Left hindlimb (tissue), 1 donor: Measurements from ENCODE around the gene STAB1.
"Not testable (repeated sequence)": the region's sequence is repeated elsewhere in the genome, so short reads cannot be mapped to it uniquely, and the experiment has no call there.

Source experiments
- DNase-seq: peaks from one replicate; pipeline ENCODE4 v3.0.0-alpha.2; 2018

Gene STAB1

GRCh38 chr3:52524752-52525679 lies 29.9 kb downstream of the STAB1 start:
- peak; percentile 44 for DNase-seq

- peak; percentile 21 for DNase-seq
These were observed 30.8 kb downstream of the STAB1 start for GRCh38 chr3:52525680-52526561.

GRCh38 chr3:52526671-52527038 lies 31.5 kb downstream of the STAB1 start:
- DNase-seq: not testable (repeated sequence)

GRCh38 chr3:52527039-52527731 lies 32.0 kb downstream of the STAB1 start:
- peak; percentile 31 for DNase-seq

- DNase-seq: peak; percentile 32
These were observed 32.8 kb downstream of the STAB1 start for GRCh38 chr3:52527732-52528585.

GRCh38 chr3:52528586-52529375 lies 33.6 kb downstream of the STAB1 start:
- no peak for DNase-seq

- DNase-seq: peak; percentile 36
These were observed 34.5 kb downstream of the STAB1 start for GRCh38 chr3:52529376-52530333.

GRCh38 chr3:52530918-52531826 lies 36.0 kb downstream of the STAB1 start:
- DNase-seq: peak; percentile 27

- peak; percentile 31 for DNase-seq
These were observed 36.9 kb downstream of the STAB1 start for GRCh38 chr3:52531860-52532516.

GRCh38 chr3:52532517-52532837 lies 37.3 kb downstream of the STAB1 start:
- DNase-seq: peak; percentile 39

- peak; percentile 55 for DNase-seq
These were observed 37.9 kb downstream of the STAB1 start for GRCh38 chr3:52532838-52533622.

GRCh38 chr3:52533623-52534280 lies 38.6 kb downstream of the STAB1 start, which contains the start of gene NT5DC2:
NT5DC2 (minus strand) TSS chr3:52533857; CDS start chr3:52533737, 120 bp downstream.
- peak; percentile 85 for DNase-seq

- peak; percentile 67 for DNase-seq
These were observed 39.4 kb downstream of the STAB1 start for GRCh38 chr3:52534281-52535183.

GRCh38 chr3:52535411-52536111 lies 40.4 kb downstream of the STAB1 start:
- DNase-seq: no peak

- no peak for DNase-seq
These were observed 40.9 kb downstream of the STAB1 start for GRCh38 chr3:52536112-52536368.
